GM18520 (cell line): ENCODE measurements around the gene ADAP2.
"Not testable (repeated sequence)": the region's sequence is repeated elsewhere in the genome, so short reads cannot be mapped to it uniquely, and the experiment has no call there.

Source experiments
- ATAC-seq: cut with Tn5 transposase; IDR thresholded peaks from one replicate; pipeline ENCODE4 v1.9.1; 2021; ENCODE audit not compliant: unreplicated experiment

The ADAP2 gene

GRCh38 chr17:30929081-30929633 lies 7.4 kb downstream of the ADAP2 start:
- ATAC-seq = no peak

GRCh38 chr17:30929861-30930260 lies 8.1 kb downstream of the ADAP2 start:
- ATAC-seq = not testable (repeated sequence)

GRCh38 chr17:30930495-30930894 lies 8.8 kb downstream of the ADAP2 start:
- ATAC-seq = no peak

GRCh38 chr17:30931582-30931981 lies 9.8 kb downstream of the ADAP2 start:
- ATAC-seq = not testable (repeated sequence)

DNA sequence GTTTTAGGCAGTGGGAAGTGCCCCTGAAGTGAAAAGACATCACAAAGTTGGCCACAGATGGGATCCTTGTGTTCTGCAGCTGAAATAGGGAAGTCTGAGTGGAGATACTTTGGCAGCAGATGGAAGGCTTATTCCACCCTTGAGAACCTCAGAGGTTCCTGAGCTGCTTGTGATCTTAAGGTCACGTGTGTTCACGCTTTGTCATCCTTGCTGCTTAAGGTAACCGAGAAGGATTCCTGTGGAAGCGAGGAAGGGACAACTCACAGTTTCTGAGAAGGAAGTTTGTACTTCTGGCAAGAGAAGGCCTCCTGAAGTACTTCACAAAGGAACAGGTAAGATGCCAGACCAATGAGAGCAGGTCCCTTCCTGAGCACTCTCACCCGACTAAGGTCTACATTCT lies 12.2 kb downstream of the ADAP2 start:
- ATAC-seq = no peak

DNA sequence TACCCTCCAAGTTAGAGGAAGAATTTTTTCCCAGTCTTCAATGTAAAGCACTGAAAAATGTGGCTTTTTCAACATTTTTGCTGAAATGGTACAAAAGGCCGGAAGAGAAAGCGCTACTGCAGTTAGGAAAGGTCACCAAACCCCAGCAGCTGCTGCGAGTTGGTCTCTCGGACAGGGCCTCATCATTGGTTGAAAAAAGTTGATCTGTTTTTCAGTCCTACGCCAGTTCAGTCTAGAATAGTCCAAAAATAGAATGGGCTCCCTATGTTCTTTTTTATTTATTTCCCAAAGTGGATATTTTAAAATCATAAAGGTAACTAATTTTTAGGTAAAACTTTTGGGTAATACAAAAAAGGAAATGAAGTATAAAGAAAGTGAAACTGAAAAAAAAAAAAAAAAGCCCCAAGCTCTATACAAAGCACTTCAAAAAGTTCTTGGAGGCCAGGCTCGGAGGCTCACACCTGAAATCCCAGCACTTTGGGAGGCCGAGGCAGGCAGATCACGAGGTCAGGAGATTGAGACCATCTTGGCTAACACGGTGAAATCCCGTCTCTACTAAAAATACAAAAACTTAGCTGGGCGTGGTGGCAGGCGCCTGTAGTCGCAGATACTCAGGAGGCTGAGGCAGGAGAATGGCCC lies 17.4 kb downstream of the ADAP2 start:
- ATAC-seq = no peak

GRCh38 chr17:30942308-30943079 lies 20.7 kb downstream of the ADAP2 start:
- no peak for ATAC-seq

DNA sequence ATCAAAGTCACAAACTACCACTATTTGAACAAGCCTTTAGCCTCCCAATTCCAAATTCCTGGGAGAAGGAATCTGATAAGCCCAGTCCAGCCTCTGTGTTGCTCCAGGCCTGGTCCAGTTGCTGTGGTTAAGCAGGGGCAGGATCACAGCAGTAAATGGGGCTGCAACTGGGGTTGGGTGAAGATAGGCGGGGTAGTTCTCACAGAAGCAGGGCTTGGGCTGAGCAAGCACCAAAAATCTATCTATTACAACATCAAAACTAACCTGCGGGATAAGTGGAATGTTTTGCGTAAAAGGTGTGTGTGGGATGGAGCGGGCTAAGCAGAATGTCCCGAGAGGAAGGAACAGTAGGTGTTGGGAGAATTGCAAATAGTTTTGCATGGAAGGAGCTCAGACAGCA lies 26.1 kb downstream of the ADAP2 start:
- ATAC-seq = no peak

GRCh38 chr17:30950189-30950588 lies 28.4 kb downstream of the ADAP2 start:
- no peak for ATAC-seq

DNA sequence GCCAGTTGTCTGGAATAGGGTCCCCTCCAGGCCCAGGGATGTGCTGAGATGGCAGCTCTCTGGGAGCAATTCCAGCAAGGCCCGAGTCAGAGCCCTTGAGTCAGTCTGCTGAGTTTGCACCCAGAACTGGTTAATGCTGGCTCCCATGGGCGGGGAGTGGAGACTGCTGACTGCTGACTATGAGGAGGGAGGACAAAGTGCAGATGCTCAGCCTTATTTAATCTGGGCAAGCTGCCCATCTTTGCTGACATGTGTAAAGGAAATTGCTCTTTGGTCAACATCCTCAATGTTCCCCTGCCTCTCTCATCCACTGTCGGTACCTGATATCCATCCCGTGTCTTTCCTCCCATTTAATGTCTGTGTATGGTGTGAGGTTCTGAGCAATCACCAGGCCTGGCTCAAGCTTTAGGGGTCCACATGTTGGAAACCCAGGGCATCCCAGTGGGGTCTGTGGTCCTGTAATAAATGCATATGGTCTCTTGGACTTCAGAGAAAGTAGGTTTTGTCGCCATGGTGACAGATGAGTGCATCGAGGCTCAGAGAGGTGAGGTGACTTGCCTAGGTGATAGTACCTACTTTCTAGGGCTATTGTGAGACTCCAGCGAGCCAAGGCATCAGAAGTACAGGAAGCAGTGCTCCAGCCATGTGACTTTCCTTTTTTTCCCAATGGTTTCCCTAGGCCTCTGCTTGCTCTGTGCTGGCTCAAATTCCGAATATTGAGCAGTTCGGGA lies 29.1 kb downstream of the ADAP2 start:
- ATAC-seq = no peak

DNA sequence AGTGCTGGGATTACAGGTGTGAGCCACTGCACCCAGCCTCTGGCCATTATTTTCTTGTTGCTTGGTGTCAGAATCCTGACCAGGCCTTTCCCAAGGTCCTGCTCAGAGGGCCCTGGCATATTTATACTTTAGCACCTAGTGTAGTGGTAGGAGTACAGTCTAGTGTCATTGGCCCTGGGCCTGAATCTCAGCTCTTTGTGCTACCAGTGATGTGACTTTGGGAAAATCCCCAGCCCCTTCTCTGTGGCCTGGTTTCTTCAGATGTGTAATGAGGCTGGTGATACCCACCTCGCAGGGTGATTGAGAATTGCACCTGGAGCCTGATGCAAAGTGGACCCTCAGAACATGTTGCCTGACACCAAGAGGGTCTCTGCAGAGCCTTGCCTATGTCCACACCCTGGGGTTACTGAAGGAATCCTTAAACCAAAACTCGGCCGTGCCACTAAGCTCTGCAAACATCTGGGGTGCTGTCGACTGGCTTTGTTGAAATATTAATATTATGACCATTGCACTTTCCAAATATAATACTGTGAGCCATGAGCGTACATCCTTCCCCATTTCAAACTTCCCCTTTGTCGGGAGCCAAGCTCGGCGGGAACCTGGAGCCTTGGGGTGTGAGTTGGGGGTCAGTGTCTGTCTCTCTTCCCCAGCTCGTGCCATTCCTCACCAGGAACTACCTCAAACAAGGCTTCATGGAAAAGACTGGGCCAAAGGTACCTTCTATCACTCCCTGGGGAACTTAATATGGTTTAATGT lies 31.1 kb downstream of the ADAP2 start:
- ATAC-seq = no peak

- no peak for ATAC-seq
These were observed 32.5 kb downstream of the ADAP2 start for GRCh38 chr17:30954046-30954830.

DNA sequence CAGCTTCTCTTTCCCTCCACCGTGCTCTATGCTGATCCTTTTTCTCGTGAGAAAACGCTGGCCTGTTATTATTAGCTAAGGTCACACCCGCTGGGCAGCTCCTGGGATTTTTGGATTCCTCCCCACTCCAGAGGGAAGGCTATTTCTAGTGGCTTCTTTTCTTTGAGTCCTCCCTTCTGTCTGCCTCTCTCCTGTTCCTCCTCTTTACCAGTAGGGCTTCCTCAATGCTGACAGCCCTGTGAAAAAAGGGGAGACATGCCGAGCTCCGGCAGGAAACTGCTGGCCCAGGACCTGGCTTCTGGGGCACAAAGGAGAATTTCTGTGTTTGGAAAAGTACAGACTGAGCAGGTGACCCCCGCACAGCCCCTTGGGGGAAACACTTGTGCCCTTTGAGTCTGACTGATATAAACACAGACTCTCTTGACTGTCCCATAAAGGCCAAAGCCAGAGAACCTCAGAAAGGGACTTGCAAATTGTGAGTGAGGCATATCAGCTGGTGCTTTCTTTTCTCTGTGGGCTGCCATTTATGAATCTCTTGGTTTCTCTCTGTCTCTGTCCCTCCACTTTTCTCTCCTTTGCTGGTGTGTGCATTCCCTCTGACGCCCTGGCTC lies 35.1 kb downstream of the ADAP2 start:
- ATAC-seq = no peak

DNA sequence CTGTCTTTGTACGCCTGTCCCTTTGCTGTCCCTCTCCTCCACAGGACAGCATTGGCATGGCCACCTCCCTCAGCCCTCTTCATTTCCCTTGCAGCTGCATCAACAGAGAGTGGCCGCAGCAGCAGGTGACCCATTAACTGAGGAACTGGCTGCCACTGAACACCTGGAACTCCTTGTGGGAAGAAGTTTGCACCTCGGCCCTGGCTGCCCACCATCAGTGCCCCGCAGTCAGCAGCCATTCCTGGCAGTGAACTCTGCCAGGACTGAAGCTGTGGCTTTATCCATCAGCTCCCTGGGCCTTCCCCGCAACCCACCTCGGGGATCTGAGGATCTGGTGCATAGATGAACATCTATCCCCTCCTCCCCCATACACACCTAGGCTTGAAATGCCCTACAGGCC lies 36.0 kb downstream of the ADAP2 start:
- ATAC-seq = no peak

- no peak for ATAC-seq
These were observed 36.4 kb downstream of the ADAP2 start for GRCh38 chr17:30958187-30958586.

GRCh38 chr17:30961209-30962188 lies 39.8 kb downstream of the ADAP2 start:
- ATAC-seq = peak; percentile 64

DNA sequence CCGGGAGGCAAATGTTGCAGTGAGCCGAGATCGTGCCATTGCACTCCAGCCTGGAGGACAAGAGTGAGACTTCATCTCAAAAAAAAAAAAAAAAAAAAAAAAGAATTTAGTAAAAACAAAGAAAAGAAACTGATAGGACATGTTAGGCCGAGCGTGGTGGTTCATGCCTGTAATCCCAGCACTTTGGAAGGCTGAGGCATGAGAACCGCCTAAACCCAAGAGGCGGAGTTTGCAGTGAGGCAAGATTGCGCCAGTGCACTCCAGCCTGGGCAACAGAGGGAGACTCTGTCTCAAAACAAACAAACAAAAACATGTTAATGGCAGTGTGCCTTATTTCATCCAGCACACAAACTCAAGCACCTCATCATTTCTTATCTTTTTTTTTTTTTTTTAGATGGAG lies 42.6 kb downstream of the ADAP2 start:
- ATAC-seq = not testable (repeated sequence)

DNA sequence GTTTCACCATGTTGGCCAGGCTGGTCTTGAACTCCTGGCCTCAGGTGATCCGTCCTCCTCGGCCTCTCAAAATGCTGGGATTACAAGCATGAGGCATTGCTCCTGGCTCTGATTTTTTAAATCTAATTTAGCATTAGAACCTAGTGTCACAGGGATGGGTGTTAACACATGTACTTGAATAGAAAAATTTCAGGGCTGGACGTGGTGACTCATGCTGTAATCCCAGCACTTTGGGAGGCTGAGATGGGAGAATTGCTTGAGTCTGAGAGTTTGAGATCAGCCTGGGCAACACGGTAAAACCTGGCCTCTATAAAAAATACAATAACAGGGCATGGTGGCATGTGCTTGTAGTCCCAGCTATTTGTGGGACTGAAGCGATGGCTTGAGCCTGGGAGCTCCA lies 43.1 kb downstream of the ADAP2 start:
- ATAC-seq = no peak

- no peak for ATAC-seq
These were observed 43.9 kb downstream of the ADAP2 start for GRCh38 chr17:30965686-30966085.
